GM12891 (cell line): ENCODE measurements around the gene ARID2.

Experiments
- POLR2A ChIP-seq: IDR thresholded peaks from 2 replicates; pipeline ENCODE4 v1.6.1; 2011; ENCODE audit warnings: low read depth, low read length, control low read depth
- POLR2AphosphoS5 ChIP-seq: IDR thresholded peaks from 2 replicates; pipeline ENCODE4 v1.6.1; 2011; ENCODE audit warnings: low read depth, low read length, control low read depth
- POU2F2 ChIP-seq: IDR thresholded peaks from 2 replicates; pipeline ENCODE4 v1.6.1; 2011; ENCODE audit warnings: low read depth, mild to moderate bottlenecking, control low read depth, low read length, moderate library complexity

GRCh38 chr12:45853550-45853949 lies 124.0 kb downstream of the ARID2 start:
- TF ChIP-seq POLR2A (no peak), POU2F2 (no peak), POLR2AphosphoS5 (no peak)
